ENCODE measurements around the gene RASSF7. TPM values are rescaled to one million over a fixed set of nuclear protein-coding genes. Genes with fewer than 3 reads are reported as not detected.

Gene RASSF7
- total and polyA plus RNA-seq, 10 of the 15 experiments (the other 5 are each of a cell fraction or from before 2014, with no cell fraction given) = 0.39 to 29.7 (median 13.2) TPM

GRCh38 chr11:571802-572185, 11.0 kb downstream of the RASSF7 start:
- Histone ChIP-seq H3K27me3 (replicated peaks in 1 of 2; ENCODE audit: control insufficient read depth in 2 of 2, insufficient read depth in 2 of 2, low read length in 1 of 2) (peaks cover 0 to 3% of the 10 kb centered on the region in 2 experiments; a peak in 2 of 4 replicates), H3K27ac (ENCODE audit: control insufficient read depth, insufficient read depth) (no peak overlapping the region), H3K9ac (ENCODE audit: control insufficient read depth, insufficient read depth, low read length) (no peak overlapping the region), H3K4me1 (ENCODE audit: control insufficient read depth, insufficient read depth, low read length) (peaks cover 18% of the 10 kb centered on the region), H3K4me3 (no peak overlapping the region), H3K9me3 (replicated peaks; ENCODE audit: control insufficient read depth, insufficient read depth, low read length) (no peaks in the 10 kb centered on the region), H3K36me3 (ENCODE audit: control insufficient read depth in 2 of 2, insufficient read depth in 2 of 2, low read length in 1 of 2) (peaks cover 0 to 4% of the 10 kb centered on the region in 2 experiments; a peak in 2 of 4 replicates), H3K79me2 (ENCODE audit: control insufficient read depth, insufficient read depth, low read length) (peaks cover 23% of the 10 kb centered on the region), H3K4me2 (ENCODE audit: control insufficient read depth, insufficient read depth) (no peak overlapping the region), H4K20me1 (ENCODE audit: control insufficient read depth, insufficient read depth) (no peaks in the 10 kb centered on the region), H2AFZ (ENCODE audit: control insufficient read depth, low read depth, low read length) (no peak overlapping the region)
- ATAC-seq (no peak), DNase-seq (ENCODE audit: low read depth, low spot score) (no peak), FAIRE-seq (no peak)
- intact Hi-C loops (cut with micrococcal nuclease; ENCODE audit: unreplicated experiment) = no loop called here
- SMC1A ChIA-PET (ENCODE audit: uncharacterized antibody, unreplicated experiment) = no interaction called here
- RAD21 ChIA-PET (ENCODE audit: unreplicated experiment) = no interaction called here
- POLR2A ChIA-PET = no interaction called here
- CTCF ChIA-PET = no interaction called here
- no TSS peak for BruUV-seq (replicated peaks)
- in situ Hi-C loops (cut with MboI) = no loop called here
- 63% methylated on average over 8 of the region's 8 CpGs for WGBS (ENCODE audit: insufficient coverage, insufficient replicate concordance, low lambda C conversion rate, missing lambda C conversion rate)
- TF ChIP-seq CREM (IDR thresholded peaks at IDR 0.05; ENCODE audit: low read depth) (no peak), USF1 (IDR thresholded peaks at IDR 0.05; ENCODE audit: borderline replicate concordance, extremely low read length, insufficient read depth, low read depth, low read length) (peak; percentile 9)

GRCh38 chr11:573146-573759, 12.5 kb downstream of the RASSF7 start:
- no peaks in the 10 kb centered on the region; a peak in 2 of 4 replicates for H3K36me3 ChIP-seq (ENCODE audit: control insufficient read depth in 2 of 2, insufficient read depth in 2 of 2, low read length in 1 of 2)
- no peak overlapping the region for H3K27ac ChIP-seq (ENCODE audit: control insufficient read depth, insufficient read depth)
- ChIA-PET RAD21 (ENCODE audit: unreplicated experiment) (no interaction called here), POLR2A (no interaction called here), SMC1A (ENCODE audit: uncharacterized antibody, unreplicated experiment) (no interaction called here), CTCF (no interaction called here)
- H2AFZ ChIP-seq (ENCODE audit: control insufficient read depth, low read depth, low read length) = no peak overlapping the region
- FAIRE-seq (no peak), ATAC-seq (no peak), DNase-seq (ENCODE audit: low read depth, low spot score) (no peak)
- BruUV-seq (replicated peaks) = no TSS peak
- H4K20me1 ChIP-seq (ENCODE audit: control insufficient read depth, insufficient read depth) = peaks cover 12% of the 10 kb centered on the region
- no peak overlapping the region for H3K4me2 ChIP-seq (ENCODE audit: control insufficient read depth, insufficient read depth)
- peaks cover 0 to 3% of the 10 kb centered on the region in 2 experiments; a peak in 2 of 4 replicates for H3K27me3 ChIP-seq (replicated peaks in 1 of 2; ENCODE audit: control insufficient read depth in 2 of 2, insufficient read depth in 2 of 2, low read length in 1 of 2)
- peaks cover 23% of the 10 kb centered on the region for H3K79me2 ChIP-seq (ENCODE audit: control insufficient read depth, insufficient read depth, low read length)
- WGBS (ENCODE audit: insufficient coverage, insufficient replicate concordance, low lambda C conversion rate, missing lambda C conversion rate) = 47% methylated on average over 16 of the region's 16 CpGs
- in situ Hi-C loops (cut with MboI) (no loop called here), intact Hi-C loops (cut with micrococcal nuclease; ENCODE audit: unreplicated experiment) (no loop called here)
- H3K9me3 ChIP-seq (replicated peaks; ENCODE audit: control insufficient read depth, insufficient read depth, low read length) = no peaks in the 10 kb centered on the region
- peaks cover 21% of the 10 kb centered on the region for H3K4me1 ChIP-seq (ENCODE audit: control insufficient read depth, insufficient read depth, low read length)
- H3K9ac ChIP-seq (ENCODE audit: control insufficient read depth, insufficient read depth, low read length) = no peak overlapping the region
- TF ChIP-seq BHLHE40 (IDR thresholded peaks at IDR 0.05; ENCODE audit: borderline replicate concordance in 1 of 2, low read depth in 2 of 2, low read length in 1 of 2) (no peak), EP300 (IDR thresholded peaks at IDR 0.05; ENCODE audit: borderline replicate concordance in 1 of 2, control insufficient read depth in 1 of 2, low read depth in 2 of 2, low read length in 2 of 2) (no peak), ZBED1 (IDR thresholded peaks at IDR 0.05; ENCODE audit: borderline replicate concordance) (no peak)
- H3K4me3 ChIP-seq = no peak overlapping the region

Measured in GM12878 (cell line).